GM19452 (cell line): ENCODE measurements around the gene RBM4.

Source experiments
- ATAC-seq: cut with Tn5 transposase; IDR thresholded peaks from one replicate; pipeline ENCODE4 v1.9.1; 2021; ENCODE audit not compliant: unreplicated experiment

Gene RBM4

DNA sequence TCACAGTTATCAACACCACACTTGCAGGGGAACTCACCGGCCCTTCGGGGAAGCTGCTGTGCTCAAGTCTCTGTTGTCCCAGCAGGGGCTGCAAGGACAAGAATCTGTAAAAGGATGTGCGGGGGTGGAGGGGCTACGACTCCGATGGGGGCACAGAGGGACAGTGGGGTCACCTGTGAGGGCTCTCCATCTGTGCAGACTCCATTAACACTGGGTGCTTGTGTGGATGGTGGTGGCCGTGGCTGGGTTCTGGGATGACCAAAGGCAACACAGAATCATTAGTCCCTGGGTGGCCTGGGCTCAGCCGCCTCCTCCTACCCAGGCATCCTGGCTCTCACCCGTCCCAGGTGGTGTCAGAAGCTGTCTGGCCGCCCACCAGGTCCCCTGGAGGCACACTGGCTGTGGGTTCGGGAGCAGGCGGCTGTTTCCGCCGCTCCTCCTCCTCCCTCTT is 49.4 kb downstream of the RBM4 start:
- ATAC-seq, result no peak

DNA sequence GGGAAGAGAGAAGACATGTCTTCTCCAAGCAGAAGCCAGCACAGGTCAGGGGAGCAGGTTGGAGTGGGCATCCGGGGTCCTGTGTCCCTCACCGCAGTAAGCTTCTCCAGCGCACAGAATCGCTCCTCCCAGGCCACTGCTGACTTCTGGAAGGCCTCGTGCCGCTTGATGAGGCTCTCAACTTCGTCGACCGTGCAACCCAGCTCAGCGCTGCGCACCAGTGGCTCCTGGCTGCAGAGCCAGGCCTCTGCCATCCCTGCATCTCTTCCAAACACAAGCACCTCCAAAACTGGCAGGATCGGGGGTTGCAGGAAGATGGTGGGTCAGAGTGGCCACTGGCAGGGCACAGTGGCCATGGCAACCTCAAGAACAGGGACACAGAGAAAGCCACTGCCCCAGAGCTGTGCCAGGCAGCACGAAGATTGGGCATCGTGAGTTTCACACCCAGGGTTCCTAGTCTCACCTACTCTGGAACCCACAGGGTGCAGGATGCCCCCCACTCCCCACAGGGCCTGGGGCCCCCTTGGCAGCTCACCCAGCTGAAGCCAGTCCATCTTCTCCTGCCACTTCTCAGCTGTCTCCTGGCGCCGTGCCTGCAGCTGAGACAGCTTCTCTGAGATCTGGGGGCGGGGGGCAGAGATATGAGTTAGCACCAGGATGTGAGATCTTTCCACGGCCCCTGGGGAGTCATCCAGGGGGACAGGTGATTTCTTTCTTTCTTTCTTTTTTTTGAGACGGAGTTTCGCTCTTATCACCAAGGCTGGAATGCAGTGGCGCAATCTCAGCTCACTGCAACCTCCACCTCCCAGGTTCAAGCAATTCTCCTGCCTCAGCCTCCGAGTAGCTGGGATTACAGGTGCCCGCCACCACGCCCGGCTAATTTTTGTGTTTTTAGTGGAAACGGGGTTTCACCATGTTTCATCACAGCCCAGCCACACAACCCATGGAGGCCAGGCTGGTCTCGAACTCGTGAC is 50.3 kb downstream of the RBM4 start:
- no peak for ATAC-seq

DNA sequence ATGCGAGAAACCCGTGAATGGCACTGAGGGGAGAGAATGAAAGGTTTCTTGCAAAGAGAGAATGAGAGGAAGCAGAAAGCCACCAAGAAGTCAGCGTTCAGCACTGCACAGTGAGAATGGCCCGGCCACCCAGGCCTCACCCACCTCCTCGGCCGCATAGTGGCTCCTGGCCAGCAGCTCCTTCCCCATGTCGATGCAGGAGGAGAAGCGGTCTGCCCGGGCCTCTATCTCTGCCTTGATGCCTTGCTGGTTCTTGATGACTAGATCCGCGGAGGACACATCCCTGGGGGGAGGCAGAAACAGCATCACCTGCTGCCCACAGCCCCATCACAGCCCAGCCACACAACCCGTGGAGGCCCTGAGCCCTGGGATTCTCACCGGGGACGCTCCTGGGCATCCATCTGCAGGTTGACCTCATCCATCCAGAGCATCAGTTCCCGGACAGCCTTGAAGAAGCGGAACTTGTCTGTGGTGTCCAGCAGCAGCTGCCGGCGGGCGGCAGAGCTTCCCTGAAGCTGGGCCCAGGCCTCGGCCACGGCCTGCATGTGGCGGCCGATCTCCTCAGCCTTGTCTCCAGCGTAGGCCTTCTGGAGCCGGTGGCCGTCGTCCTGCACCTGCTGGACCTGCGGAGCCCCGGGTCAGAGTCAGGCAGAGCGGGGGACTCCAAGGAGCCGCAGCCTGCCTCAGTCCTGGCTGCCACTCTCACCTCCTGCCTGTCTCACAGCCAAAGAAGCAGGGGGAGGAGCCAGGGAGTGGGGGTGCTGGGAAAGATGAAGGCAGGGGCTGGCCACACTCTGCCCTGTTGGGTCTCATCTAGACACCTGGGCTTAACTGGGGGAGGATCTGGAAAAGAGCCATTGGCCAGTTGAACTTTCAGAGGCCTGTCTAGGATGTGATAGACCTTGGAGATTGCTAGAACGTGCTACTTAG is 51.4 kb downstream of the RBM4 start:
- ATAC-seq, result no peak

DNA sequence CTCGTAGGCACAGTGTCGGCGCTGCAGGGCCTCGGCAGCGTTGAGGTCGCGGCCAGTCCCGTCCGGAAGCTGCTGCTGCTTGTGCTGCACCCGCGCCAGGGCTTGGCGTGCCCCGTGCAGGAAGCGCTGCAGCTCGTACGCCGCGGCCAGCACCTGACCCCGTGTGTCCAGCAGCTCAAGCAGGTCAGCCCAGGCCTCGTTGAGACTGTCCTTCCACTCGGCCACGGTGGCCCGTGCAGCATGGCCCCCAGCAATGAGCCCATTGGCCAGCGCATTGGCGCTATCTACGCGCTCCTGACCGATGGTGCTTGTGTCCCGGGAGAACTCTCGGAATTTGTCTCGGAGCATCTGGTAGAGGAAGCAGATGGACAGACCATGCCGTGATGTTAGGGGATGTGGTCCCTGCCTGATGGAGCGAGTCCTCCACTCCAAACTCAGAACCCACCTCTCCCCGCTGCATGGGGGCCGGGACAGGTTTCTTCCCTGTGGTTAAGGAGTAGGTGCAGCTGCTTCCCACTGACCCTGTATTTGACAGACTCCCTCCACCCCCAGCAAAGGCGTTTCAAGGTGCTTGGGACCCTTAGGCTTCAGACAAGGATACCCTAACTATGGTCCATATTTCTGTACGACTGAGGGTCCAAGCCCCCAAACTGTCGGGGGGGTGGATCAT is 52.9 kb downstream of the RBM4 start:
- no peak for ATAC-seq

DNA sequence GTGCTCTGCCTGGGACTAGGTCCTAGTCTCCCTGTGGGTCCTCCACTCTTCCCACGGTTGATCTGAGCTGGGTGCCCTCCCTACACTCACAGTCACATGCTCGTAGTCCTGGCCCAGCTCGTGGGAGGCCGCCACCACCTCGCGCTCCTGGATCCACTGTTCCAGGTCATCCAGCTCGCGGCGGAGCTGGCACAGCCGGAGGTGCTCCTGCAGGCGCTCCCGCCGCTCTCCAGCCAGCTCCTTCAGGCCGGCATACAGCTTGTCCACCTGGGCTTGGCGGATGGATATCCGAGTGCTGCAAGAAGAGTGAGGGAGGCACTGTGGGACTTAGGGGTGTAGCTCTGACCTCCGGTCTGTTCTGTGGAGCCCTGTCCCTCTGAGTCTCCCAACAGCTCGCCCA is 53.9 kb downstream of the RBM4 start:
- ATAC-seq, result no peak

DNA sequence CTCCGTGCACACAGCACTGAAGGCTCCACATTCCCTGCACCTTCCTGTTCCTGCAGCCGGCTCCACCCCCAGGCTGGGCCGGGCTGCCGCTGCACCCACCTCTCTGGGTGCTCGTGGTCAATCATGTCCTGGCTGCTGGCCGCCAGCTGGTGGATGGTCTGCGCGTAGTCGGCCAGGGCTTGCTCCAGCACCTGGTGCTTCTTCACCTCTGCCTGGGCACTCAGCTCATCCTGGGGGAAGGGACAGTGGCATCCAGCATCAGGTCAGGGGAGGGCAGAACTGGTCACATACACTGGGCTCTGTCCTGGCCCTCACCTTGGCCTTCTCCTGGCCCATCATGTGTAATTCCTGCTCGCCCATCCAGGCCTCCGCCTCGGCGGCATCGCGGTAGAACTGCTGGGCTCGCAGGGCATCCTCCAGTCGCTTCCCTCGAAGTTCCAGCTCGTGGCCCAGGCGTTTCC is 54.4 kb downstream of the RBM4 start:
- no peak for ATAC-seq

DNA sequence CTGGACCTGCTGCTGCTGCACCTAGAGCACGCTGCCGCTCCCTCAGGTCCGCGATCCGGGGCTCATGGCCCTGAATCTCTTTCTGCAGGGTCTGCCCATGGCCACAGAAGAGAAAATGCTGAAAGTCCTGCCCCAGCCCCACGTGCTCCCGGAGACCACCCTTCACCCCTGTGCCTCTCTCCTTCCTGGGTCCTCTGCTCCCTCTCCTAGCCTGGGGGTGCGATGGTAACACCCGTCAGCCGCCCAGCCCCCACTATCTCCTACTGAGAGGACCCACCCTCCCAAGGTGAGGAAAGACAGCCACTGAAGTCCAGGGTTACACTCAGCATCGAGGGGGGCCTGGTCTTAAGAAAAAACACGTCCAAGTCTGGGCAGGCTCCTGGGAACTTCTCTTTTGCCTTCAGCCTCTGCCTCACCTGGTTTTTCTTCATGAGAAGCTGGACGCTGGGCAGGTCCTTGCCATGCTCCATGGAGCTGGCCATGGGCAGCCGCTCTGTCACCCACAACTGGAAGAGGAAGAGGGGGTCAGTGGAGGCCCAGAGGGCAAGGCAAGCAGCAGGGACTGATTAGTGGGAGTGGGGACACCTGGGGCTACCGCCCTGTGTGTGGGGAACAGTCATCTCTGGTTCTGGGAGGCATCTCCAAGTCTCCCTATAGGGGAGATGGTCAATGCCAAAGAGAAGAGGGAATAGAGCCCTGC is 55.0 kb downstream of the RBM4 start:
- no peak for ATAC-seq

DNA sequence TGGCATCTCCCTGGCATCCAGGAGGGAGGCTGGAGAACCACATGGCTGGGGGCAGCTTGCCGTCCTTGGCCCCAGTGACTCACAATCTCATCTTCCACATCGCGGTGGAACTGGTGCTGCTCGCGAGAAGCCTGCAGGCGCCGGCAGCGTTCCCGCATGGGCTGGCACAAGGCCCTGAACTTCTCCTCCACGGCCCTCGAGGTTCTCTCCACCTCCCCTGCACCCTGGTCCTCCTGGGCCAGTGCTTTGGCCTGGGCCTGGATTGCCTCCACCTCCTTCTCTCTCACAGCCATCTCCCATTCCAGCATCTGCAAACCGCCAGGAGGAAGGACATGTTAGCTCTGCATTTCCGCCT is 55.5 kb downstream of the RBM4 start:
- no peak for ATAC-seq

DNA sequence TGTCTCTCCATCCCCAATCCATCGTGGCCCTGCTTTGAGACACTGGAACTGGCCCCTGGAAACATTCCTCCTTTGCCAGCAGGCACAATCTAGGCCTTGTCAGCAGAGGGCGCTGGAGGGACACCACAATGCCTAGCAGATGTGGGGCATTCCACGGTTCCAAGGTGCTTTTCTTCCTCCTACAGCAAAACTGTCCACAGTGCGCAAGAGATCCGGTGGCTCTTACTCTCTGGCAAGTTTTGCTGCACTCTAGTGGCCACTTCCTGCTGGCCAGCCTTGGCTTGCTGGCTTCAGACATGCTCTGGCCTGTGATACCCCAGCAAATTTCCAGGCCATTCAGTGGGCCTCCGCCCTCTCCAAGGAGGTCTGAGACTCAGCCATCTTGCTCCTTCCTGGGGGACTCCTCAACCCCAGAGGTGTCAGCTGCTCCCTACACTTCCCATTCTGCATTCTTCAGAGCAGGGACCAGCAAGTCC is 56.3 kb downstream of the RBM4 start:
- ATAC-seq, result no peak
